TTC549 (cell line): ENCODE data around the gene SPATA31D4.
"Not testable (repeated sequence)": the region's sequence is repeated elsewhere in the genome, so short reads cannot be mapped to it uniquely, and the experiment has no call there.

Experiments used
- FAIRE-seq: peaks from 2 replicates; lab custom pipeline; 2012; peaks lifted over from hg19 to GRCh38; lab: Jason Lieb, UNC

SPATA31D4 gene

DNA sequence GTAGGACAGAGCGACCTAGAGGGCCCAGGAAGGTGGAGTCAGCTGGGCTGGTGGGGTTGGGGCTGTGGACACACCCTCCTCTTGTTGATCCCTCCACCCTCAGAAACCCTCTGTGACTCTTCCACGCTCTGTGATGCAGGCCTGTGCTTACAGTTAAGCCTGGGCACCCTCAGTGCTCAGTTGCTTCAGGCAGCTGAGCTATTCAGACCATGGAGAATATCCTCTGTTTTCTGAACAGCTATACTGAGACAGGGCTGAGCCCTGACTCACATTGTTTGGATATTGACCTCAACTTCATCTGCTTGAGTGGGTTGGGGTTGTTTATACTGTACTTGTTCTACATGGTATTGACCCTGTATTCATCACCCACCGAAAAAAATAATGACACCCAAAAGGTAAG, at the start of gene SPATA31D4:
TSS of gene SPATA31D4 (plus strand) at position 124 of the 400 bp plus-strand sequence. CDS start at position 210, 86 bp downstream.
- not testable (repeated sequence) for FAIRE-seq

DNA sequence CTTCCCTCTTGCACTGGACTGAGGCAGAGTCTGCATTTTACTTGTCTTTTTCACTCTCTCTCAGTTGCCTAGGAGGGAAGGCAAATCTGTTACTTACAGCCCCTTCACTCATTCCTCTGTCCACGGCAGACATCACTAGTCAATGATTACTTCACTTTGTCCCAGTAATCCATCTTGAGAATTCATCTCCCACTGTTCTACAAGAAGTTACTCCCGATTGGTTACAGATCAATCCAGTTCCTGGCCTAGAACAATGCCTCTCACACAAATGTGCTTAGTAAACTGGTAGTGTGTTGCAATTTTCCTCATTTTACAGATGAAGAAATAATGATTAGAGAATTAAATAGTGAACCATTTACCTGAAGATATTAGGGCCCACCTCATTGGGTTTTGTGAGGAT, 49.7 kb upstream of the SPATA31D4 start:
- FAIRE-seq: no peak

DNA sequence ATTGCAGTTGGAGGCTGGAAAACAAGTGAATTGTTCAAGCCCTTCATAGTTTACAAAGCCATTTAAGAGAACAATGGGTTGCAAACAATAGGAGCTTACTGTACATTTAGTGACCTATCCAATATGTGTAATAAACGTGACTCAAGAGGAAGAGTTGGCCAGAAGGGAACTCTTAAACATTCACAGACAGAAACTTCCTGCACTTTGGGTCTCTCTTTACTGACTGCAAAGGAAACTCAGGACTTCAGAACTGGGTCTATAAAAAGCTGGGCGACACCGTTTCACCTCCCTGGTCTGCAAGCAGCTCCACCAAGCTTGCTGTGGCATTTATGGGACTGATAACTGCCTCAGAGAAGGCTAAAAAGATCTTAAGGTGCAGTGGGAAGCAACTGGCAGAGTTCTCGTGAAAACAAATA, 48.7 kb upstream of the SPATA31D4 start:
- FAIRE-seq: no peak

DNA sequence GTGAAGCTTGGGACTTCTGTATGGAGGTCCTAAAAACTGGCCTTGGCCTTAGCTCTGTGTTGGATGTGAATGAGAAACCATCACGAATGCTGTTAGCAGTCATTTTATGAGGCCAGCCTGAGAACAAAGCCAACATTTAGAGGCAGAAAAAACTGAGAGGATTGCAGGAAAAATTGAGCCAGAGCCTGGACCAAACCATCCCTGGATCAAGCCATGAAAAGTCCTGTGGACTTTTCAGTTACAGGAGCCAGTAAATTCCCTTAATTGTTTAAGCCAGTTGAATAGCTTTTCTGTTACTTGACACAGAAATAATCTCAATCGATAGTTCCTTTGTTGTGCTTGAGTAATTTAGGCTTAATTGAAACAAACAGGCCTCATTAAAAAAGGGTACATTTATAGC, 42.6 kb upstream of the SPATA31D4 start:
- no peak for FAIRE-seq

DNA sequence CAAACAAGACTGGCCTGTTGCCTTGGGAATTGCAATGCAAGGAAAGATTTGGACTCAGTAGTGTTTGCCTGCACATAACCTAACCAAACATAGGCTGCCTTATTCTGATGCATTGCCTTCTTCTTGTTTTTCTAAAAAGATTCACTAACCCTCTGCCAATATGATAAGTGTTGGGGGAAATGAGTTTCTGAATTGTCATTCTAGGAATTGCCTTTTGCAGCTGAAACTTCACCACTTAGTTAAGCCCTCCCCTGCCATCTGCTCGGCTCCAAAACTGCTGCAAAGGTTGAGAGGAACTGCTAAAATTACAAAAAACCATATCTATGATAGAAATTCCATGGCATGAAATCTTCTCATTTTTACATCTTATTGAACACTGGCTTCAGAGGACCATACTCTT, 41.6 kb upstream of the SPATA31D4 start:
- FAIRE-seq: no peak

DNA sequence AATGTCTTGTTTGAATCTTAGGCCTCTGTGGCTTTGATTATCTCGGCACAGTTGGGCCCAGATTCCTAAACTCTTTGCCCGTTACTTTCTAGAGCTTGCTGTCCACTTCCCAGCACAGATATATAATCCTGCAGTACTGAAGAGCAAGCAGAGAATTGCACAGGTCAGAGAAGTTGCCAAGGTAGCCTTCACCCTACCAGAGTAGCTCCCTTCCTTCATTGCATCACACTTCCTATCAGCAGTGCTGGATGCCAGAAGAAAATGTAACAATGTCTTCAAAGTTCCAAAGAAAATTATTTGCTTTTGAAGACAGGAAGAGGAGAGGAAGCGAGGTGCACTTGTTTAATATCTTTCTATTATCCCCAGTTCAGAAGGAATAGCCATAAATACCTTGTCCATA, 38.1 kb upstream of the SPATA31D4 start:
- FAIRE-seq: no peak

DNA sequence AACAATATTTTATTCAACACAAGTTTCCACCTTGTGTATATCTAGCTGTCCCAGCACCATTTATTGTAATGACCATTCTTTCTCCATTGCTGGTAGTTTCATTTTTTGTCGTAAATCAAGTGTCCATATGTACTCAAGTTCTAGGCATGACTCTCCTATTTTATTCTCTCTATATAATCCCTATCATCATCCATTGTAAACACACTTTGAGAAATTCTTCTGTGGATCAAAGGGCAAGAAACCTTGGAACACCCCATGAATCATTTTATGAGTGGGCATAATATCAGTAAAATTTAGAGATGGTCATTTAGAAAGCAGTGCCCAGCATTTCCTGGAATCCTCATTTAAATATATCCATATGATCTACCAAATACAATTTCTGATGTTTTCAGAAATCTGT, 35.8 kb upstream of the SPATA31D4 start:
- no peak for FAIRE-seq

DNA sequence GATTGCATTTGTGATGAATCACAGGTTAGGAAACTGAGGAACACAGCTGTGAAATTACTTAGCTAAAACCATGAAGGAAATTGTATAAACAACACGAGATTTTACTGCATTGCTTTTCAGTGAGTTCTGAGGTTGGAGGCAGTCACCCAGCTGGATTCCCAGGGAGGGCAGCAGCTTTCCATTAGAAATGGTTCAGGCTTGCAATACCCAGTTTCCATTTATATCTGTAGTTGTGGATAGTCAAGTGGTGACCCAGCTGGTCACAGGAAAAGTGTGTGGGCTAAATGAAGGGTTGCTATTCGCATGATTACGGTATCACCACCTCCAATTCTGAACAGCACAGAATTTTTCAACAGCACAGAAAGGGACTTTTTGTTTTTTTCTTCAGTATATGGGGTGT, 34.3 kb upstream of the SPATA31D4 start:
- FAIRE-seq: no peak

DNA sequence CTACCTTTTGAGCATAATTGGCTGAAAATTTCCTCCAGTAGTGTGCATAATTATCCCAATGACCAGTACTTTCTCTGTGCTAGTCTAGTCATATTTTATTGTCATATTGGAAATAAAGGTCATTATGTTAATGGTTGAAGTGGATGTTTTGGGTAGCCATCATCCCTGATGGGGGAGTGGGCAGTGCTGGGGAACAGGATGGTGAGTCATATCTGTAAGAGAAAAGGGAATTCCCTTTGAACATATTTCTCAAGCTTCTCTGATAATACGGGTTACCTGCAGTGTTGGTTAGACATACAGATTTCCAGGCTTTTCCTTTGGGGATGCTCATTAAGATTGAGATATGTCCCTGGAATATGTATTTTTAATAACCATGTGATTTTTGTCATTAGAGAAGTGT, 33.3 kb upstream of the SPATA31D4 start:
- no peak for FAIRE-seq

DNA sequence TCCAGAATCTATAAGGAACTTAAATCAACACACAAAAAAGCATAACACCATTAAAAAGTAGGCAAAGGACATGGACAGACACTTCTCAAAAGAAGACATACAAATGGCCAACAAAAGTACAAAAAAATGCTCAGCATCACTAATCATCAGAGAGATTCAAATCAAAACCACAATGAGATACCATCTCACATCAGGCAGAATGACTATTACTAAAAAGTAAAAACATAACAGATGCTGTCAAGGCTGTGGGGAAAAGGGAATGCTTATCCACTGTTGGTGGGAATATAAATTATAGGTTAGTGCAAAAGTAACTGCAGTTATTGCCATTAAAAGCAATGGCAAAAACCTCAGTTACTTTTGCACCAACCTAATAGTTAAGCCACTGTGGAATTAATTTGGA, 32.2 kb upstream of the SPATA31D4 start:
- no peak for FAIRE-seq

DNA sequence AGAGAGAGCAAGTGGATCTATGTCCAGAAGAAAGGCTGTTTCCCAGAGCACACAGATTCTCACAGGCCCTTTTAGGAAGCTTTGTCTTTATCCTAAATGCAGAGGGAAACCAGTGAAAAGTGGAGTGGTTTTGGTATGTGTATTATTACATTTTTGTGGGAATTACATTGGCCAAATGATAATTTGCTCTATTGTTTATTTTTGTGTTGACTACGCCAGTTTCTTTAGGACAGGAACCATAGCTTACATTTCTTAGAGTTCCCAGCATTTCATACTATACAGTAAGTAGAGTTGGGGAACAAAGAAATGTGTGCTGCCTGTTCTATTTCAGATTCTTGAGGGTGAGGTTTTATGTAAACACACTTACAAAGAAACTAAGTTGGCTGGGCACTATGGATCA, 29.4 kb upstream of the SPATA31D4 start:
- FAIRE-seq: no peak

DNA sequence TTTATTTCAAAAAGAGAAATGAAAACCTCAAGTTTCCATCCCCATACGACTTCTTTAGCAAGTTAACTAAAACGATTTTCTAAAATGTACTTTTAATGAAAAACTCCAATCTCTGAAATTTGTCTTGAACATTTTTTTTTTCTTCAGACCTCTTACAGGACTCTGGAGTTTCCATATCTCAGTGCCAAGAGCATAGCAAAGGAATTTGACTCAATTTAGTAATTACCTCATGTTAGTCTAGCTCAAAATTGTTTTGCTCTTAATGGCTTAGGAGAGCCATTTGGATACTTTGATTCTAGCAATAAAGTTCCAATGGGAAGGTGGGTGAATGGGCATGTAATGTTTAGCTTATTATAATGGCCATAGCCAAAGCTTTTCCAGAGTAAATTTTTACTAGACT, 26.0 kb upstream of the SPATA31D4 start:
- FAIRE-seq: no peak

DNA sequence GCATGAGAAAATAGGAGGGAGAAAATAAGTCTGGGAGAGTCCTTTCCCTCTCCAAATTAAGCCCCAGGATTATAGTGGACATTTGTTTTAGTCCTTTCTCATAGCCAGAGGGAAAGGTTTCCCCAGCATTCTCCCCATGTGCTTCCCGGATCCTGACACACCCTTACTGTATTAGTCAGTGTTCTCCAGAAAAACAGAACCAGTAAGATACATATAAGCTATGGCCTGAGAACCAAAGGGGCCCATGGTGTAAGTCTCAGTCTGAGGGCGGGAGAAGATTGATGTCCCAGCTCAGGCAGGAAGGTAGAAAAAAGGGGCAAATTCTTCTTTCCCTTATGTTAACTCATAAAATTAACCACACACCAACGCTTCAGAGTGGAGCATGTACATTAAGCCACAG, 25.6 kb upstream of the SPATA31D4 start:
- no peak for FAIRE-seq

DNA sequence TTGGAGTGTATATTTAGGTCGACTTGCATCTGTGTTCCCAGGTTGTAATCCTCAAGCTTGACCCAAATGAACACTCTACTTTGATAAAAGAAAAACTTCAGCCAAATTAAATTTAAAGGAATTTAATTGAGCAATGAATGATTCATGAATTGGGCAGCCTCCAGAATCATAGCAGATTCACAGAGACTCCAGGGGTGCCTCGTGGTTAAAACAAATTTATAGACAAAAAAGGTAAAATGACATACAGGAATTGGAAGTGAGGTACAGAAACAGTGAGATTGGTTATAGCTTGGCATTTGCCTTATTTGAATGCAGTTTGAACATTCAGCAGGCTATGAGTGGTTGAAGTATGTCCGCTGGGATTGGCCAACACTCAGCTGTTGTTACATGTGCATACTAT, 21.6 kb upstream of the SPATA31D4 start:
- FAIRE-seq: no peak

DNA sequence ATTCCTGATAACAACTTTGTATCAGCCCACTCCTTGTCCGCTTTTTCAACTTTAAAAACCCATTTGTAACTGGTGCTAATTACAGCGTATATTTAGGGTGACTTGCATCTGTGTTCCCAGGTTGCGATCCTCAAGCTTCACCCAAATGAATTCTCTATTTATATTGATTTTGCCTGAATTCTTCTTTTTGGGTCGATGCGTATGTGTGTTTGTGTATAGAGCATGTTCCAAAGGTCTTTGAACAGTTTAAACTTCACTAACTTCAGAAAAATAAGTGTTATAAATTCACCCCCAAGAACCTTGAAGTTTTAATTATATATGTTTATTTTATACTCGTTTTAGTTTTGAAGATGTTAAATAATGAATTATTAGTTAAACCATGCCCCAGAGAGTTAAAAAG, 16.1 kb upstream of the SPATA31D4 start:
- FAIRE-seq: no peak

DNA sequence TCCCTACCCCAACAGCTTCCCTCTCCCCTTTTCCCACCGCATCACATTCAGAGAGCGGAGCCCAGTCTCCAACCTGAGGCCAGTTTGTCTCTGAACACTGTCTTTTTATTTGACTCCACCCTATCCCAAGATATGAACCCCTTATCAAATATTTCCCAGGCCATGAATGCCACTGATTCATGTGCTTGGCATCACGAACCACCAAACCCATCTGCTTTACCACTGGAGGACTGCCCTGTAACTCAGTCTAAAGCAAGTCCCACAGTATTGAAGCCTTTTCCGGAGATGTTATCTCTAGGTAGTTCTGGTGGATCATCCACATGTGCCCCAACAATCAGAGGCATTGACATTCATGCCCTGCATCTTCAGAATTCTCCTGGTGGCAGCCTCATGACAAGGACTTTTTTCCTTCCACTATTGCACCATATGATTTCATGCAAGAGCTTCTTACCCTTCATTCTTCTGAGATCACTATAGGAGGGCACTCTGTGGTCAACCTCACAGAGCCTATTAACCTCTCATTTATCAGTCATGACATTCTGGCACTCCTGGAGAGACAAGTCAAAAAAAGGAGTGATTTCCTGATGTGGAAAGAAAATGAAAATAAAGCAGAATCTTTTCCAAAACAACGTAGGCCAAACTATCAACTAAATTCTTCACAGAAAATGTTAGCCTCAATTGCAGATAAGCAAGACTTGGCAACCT, 12.3 kb upstream of the SPATA31D4 start:
- FAIRE-seq: no peak

DNA sequence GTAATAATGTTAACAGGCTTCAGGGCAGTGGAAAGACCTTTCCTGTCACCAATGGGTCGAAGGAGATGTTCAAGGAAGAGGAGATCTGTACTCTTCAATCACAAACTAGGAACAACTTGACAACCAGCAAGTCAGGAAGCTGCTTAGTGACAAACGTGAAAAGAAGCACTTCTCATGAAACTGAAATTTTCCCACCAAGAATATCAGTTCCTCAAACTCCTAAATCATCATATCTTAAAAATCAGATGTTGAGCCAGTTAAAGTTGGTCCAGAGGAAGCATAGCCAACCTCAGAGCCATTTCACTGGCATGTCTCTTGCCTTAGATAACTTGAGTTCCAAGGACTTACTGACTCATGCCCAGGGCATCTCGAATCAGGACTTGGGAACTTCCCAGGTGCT, 9.7 kb upstream of the SPATA31D4 start:
- FAIRE-seq: not testable (repeated sequence)

DNA sequence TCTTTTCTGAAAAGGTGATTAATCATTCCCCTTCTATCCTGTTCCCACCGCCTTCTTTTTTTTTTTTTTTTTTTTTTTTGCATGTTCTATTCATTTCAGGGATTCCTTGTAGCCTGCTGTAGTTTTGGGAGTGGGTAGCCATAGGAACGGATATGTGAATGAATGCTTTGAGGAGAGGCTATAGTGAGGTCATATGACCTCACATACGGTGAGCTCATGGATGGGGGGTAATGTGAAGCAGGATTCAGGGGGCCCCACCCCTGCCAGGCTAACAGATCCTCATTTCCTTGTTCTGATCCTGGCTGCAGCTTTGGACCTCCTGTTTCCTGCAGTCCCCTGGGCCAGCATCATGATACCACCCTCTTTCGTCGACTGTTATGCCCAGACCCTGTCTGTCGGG, 1.9 kb downstream of the SPATA31D4 start:
- FAIRE-seq: not testable (repeated sequence)

DNA sequence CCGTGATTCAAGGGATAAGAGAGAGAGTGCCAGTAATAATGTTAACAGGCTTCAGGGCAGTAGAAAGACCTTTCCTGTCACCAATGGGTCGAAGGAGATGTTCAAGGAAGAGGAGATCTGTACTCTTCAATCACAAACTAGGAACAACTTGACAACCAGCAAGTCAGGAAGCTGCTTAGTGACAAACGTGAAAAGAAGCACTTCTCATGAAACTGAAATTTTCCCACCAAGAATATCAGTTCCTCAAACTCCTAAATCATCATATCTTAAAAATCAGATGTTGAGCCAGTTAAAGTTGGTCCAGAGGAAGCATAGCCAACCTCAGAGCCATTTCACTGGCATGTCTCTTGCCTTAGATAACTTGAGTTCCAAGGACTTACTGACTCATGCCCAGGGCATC, 5.3 kb downstream of the SPATA31D4 start:
- FAIRE-seq: not testable (repeated sequence)

DNA sequence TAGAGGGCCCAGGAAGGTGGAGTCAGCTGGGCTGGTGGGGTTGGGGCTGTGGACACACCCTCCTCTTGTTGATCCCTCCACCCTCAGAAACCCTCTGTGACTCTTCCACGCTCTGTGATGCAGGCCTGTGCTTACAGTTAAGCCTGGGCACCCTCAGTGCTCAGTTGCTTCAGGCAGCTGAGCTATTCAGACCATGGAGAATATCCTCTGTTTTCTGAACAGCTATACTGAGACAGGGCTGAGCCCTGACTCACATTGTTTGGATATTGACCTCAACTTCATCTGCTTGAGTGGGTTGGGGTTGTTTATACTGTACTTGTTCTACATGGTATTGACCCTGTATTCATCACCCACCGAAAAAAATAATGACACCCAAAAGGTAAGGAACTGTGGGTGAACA, 15.2 kb downstream of the SPATA31D4 start, which contains the start of gene SPATA31D3:
TSS of gene SPATA31D3 (plus strand) at position 108 of the 400 bp plus-strand sequence. CDS start at position 194, 86 bp downstream.
- not testable (repeated sequence) for FAIRE-seq

DNA sequence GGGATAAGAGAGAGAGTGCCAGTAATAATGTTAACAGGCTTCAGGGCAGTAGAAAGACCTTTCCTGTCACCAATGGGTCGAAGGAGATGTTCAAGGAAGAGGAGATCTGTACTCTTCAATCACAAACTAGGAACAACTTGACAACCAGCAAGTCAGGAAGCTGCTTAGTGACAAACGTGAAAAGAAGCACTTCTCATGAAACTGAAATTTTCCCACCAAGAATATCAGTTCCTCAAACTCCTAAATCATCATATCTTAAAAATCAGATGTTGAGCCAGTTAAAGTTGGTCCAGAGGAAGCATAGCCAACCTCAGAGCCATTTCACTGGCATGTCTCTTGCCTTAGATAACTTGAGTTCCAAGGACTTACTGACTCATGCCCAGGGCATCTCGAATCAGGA, 20.4 kb downstream of the SPATA31D4 start:
- FAIRE-seq: not testable (repeated sequence)

DNA sequence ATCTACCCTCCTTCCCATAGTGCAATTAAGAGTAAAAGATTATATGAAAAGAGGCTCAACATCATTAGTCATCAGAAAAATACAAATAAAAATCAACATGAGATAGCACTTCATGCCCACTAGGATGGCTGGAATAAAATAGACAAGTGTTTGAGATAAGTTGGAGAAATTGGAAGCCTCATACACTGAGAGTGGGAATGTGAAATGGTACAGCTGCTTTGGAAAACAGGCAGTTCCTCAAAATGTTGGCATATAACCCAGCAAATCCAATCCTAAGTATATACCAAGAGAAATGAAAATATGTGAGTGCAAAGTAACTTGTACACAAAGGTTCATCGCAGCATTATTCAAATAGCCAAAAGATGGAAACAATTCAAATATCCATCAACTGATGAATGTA, 24.9 kb downstream of the SPATA31D4 start:
- FAIRE-seq: no peak

DNA sequence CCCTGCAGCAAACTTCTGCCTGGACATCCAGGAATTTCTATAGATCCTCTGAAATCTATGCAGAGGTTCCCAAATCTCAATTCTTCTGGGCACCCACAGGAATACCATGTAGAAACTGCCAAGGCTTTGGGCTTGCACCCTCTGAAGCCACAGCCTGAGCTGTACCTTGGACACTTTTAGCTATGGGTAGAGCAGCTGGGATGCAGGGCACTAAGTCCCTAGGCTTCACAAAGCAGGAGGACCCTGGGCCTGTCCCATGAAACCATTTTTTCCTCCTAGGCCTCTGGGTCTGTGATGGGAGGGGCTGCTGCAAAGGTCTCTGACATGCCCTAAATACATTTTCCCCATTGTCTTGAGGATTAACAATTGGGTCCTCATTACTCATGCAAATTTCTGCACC, 27.4 kb downstream of the SPATA31D4 start:
- FAIRE-seq: no peak
